Stomach (tissue), 9 donors: ENCODE data around the gene ICAM5. TPM values are rescaled to one million over a fixed set of nuclear protein-coding genes. Genes with fewer than 3 reads are reported as not detected.

Source experiments
- DNase-seq, 2 donors: peaks; one replicate each; pipeline versions ENCODE4 v3.0.0 to v3.0.0-alpha.2; 2013 to 2019
- H3K27ac ChIP-seq, 5 donors: fragments of 200-600 bp in 4 of 5; sonication (generic) in 4 of 5; one replicate each; pipeline ENCODE4 v1.5.1; 2013 to 2019; ENCODE audit warnings: mild to moderate bottlenecking in 1 of 5, moderate library complexity in 1 of 5
- H3K27me3 ChIP-seq, 3 donors: fragments of 200-600 bp; sonication (generic); one replicate each; pipeline ENCODE4 v1.5.1; 2017 to 2019; ENCODE audit warnings: mixed run types in 1 of 3
- H3K36me3 ChIP-seq, 4 donors: fragments of 200-600 bp; sonication (generic); 1 replicate in 3 of 4; 2 replicates in 1 of 4; pipeline ENCODE4 v1.5.1; 2016 to 2019
- H3K4me1 ChIP-seq, 4 donors: fragments of 200-600 bp; sonication (generic); one replicate each; pipeline ENCODE4 v1.5.1; 2016 to 2019
- H3K4me3 ChIP-seq, 4 donors: fragments of 200-600 bp; sonication (generic) in 3 of 4; one replicate each; pipeline ENCODE4 v1.5.1; 2016 to 2019; ENCODE audit warnings: mild to moderate bottlenecking in 1 of 4
- H3K9me3 ChIP-seq, 4 donors: fragments of 200-600 bp; sonication (generic); one replicate each; pipeline ENCODE4 v1.5.1; 2016 to 2019
- EP300 ChIP-seq: sonication (generic); formaldehyde crosslinking; IDR thresholded peaks from one replicate; pipeline ENCODE4 v1.6.1; 2017; ENCODE audit warnings: antibody characterized with exemption
- POLR2A ChIP-seq, 4 donors: fragments of 450-650 bp; IDR thresholded peaks; one replicate each; pipeline ENCODE4 v1.6.1; 2016; ENCODE audit warnings: antibody characterized with exemption in 4 of 4, control low read depth in 2 of 4, mild to moderate bottlenecking in 1 of 4, moderate library complexity in 1 of 4
- POLR2AphosphoS5 ChIP-seq, 3 donors: sonication (generic); formaldehyde crosslinking; IDR thresholded peaks; one replicate each; pipeline ENCODE4 v1.6.1; 2016; ENCODE audit warnings: antibody characterized with exemption in 3 of 3
- WGBS, 5 donors: extraction: QIAGEN DNeasy Blood & Tissue Kit in 3 of 5; methylation state at CpG; one replicate each; pipeline versions ENCODE4 v1.1.5 to v1.1.7; 2013 to 2018; 5-methylcytosine and 5-hydroxymethylcytosine counted together
- intact Hi-C: fragments of 100-400 bp; cut with DNase I; formaldehyde crosslinking; loops from one replicate; pipeline ENCODE4 v1.15.1; 2023; ENCODE audit warnings: low total_unique reads
- polyA plus RNA-seq, 3 donors: library from polyadenylated mRNA; stranded (reverse); fragments of 200-250 nt; gene quantifications; one replicate each; pipeline ENCODE4 v1.2.3, GENCODE V29; 2013
- total RNA-seq, 5 donors: library from RNA; depleted of rRNA; stranded (reverse); fragments of >200 nt; gene quantifications; one replicate each; pipeline versions ENCODE4 v1.1.0 to v1.2.3, GENCODE V29; 2014 to 2016
- TF ChIP-seq, protein P1 (sequence below), 7 experiments: fragments of 450-650 bp in 4 of 7; fragments of 200-600 bp in 3 of 7; sonication (generic) in 3 of 7; IDR thresholded peaks; one replicate each; pipeline ENCODE4 v1.5.1; 2016 to 2019; ENCODE audit warnings: antibody characterized with exemption in 7 of 7, control low read depth in 2 of 7, mild to moderate bottlenecking in 1 of 7
- donor health status: healthy with polysubstance abuse.
- donor health status: Bipolar disorder and iron deficiency.
- donor health status: healthy.

The ICAM5 gene
- total and polyA plus RNA-seq, 8 donors, result 0.12 to 0.50 (median 0.45) TPM; not detected in 5

DNA sequence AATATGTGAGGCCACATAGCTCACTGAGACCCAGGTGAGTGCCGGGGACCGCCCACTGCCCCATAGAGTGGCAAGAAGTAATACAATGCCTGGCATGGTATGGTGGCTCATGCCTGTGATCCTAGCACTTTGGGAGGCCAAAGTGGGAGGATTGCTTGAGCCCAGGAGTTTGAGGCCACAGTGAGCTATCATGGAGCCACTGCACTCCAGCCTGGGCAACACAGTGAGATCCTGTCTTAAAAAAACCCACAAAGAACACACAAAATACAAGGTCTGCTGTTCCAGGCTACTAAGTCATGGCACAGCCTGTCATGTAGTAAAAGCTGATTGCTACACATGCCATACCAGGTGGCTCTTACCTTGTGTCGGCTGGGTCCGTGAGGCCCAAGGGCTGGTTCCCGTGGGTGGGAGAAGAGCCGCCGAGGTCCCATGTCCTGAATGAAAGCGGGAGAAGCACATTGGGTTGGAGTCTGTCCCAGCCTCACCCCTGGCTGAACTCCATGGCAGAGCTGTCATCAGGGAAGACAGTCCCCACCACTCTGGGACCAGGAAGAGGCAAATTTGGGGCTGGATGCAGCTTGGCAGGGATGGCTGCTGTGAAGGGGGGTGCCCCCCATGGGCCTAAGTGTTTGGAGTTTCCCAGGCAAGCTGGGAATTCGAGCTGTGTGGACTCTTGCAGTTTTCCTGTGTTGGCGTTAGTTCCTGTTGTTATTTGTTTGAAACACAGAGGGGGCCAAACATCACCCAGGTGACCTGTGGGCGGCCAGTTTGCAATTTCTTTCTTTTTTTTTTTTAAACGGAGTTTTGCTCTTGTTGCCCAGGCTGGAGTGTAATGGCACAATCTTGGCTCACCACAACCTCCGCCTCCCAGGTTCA lies 29.3 kb downstream of the ICAM5 start:
- WGBS, 5 donors, result 83 to 94% (median 92%) methylated on average over 8 to 13 of the region's 13 CpGs
- Histone ChIP-seq H3K4me3 (no peak overlapping the region), H3K9me3 (no peaks in the 10 kb centered on the region), H3K36me3 (peaks cover 56 to 78% (median 76%) of the 10 kb centered on the region in 4 donors), H3K27me3 (no peaks in the 10 kb centered on the region), H3K4me1 (peaks cover 13 to 21% (median 15%) of the 10 kb centered on the region in 4 donors), H3K27ac (no peak overlapping the region)
- no peak for DNase-seq
- TF ChIP-seq, protein P1, sequence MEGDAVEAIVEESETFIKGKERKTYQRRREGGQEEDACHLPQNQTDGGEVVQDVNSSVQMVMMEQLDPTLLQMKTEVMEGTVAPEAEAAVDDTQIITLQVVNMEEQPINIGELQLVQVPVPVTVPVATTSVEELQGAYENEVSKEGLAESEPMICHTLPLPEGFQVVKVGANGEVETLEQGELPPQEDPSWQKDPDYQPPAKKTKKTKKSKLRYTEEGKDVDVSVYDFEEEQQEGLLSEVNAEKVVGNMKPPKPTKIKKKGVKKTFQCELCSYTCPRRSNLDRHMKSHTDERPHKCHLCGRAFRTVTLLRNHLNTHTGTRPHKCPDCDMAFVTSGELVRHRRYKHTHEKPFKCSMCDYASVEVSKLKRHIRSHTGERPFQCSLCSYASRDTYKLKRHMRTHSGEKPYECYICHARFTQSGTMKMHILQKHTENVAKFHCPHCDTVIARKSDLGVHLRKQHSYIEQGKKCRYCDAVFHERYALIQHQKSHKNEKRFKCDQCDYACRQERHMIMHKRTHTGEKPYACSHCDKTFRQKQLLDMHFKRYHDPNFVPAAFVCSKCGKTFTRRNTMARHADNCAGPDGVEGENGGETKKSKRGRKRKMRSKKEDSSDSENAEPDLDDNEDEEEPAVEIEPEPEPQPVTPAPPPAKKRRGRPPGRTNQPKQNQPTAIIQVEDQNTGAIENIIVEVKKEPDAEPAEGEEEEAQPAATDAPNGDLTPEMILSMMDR (IDR thresholded peaks at IDR 0.05), result no peak
- no peak for TF ChIP-seq EP300
- no peak for TF ChIP-seq POLR2A (IDR thresholded peaks at IDR 0.05)
- TF ChIP-seq POLR2AphosphoS5 (IDR thresholded peaks at IDR 0.05), result no peak
- intact Hi-C loops, result no loop called here

DNA sequence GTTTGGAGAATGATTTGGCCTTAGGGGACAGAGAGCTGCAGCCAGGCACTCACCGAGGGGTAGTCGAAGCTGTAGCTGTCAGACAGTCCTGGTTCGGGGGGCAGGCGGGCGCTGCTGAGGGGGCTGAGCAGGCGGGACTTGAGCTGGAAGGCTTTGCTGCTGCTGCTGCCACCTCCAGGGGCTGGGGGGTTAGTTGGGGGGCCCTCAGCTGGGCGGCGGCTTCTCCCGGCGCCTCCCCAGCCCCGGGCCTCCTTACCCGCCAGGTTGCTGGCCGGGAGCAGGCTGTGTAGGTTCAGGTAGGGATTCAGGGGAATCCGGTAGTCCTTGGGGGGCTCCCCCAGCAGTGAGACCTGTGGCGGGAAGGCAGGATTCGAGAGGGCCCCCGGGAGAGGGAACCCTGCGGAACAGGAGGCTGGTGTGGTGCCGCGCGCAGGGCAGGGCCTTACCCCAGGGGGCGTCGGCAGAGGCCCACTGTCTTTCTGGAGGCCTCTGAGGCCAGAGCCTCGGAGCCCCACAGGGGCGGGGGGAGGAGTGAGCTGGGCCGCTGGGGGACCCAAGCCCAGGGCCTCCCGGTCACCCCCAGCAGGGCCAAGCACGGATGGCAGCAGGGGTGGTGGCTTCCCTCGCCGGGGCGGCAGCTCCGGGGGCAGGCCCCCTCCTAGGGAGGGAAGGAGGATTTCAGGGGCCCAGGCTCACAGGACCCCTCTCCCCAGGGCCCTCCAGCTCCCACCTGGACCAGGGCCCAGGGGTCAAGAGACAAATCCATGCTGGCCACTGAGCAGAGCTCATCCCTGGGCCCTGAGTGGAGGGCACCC lies 31.1 kb downstream of the ICAM5 start:
- no peaks in the 10 kb centered on the region for H3K27me3 ChIP-seq
- intact Hi-C loops, result loop anchor here (10.0 kb wide), 1 partner anchor 54 kb away; no protein-coding TSS in a partner anchor
- WGBS, 5 donors, result 91 to 98% (median 93%) methylated on average over 20 to 32 of the region's 32 CpGs
- no peak overlapping the region for H3K27ac ChIP-seq
- no peak for TF ChIP-seq POLR2AphosphoS5 (IDR thresholded peaks at IDR 0.05)
- no peak overlapping the region for H3K4me3 ChIP-seq
- no peak for DNase-seq
- H3K4me1 ChIP-seq, result peaks cover 5 to 8% (median 7%) of the 10 kb centered on the region in 4 donors
- peaks cover 73 to 95% (median 93%) of the 10 kb centered on the region in 4 donors for H3K36me3 ChIP-seq
- no peaks in the 10 kb centered on the region for H3K9me3 ChIP-seq

DNA sequence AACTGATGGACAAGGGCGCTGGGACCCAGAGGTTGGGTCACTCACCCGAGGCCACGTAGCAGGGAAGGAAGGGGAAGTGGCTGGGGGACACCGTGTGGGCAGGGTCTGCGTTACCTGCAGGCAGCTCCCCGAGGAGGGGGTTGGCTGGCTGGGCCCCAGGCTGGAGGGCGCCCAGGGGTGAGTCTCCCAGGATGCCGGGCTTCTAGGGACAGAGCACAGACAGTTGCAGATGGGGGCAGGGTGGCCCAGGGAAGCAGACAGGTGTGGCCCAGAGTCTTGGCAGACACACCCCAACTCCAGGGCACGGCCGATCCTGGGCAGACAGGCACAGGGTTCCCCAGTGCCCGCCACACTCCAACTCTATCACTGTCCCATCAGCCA lies 31.7 kb downstream of the ICAM5 start:
- peaks cover 0 to 2% (median 1%) of the 10 kb centered on the region in 4 donors for H3K4me1 ChIP-seq
- no peak overlapping the region for H3K27ac ChIP-seq
- DNase-seq, result no peak
- intact Hi-C loops, result loop anchor here (10.0 kb wide), 1 partner anchor 53 kb away; no protein-coding TSS in a partner anchor
- H3K9me3 ChIP-seq, result no peaks in the 10 kb centered on the region
- no peaks in the 10 kb centered on the region for H3K27me3 ChIP-seq
- peaks cover 79 to 100% (median 99%) of the 10 kb centered on the region in 4 donors for H3K36me3 ChIP-seq
- H3K4me3 ChIP-seq, result no peak overlapping the region
- TF ChIP-seq POLR2AphosphoS5 (IDR thresholded peaks at IDR 0.05) (no peak), EP300 (no peak), POLR2A (IDR thresholded peaks at IDR 0.05) (no peak)
- TF ChIP-seq, protein P1 (IDR thresholded peaks at IDR 0.05), result no peak
- WGBS, 5 donors, result 78 to 85% (median 83%) methylated on average over 3 to 11 of the region's 11 CpGs

DNA sequence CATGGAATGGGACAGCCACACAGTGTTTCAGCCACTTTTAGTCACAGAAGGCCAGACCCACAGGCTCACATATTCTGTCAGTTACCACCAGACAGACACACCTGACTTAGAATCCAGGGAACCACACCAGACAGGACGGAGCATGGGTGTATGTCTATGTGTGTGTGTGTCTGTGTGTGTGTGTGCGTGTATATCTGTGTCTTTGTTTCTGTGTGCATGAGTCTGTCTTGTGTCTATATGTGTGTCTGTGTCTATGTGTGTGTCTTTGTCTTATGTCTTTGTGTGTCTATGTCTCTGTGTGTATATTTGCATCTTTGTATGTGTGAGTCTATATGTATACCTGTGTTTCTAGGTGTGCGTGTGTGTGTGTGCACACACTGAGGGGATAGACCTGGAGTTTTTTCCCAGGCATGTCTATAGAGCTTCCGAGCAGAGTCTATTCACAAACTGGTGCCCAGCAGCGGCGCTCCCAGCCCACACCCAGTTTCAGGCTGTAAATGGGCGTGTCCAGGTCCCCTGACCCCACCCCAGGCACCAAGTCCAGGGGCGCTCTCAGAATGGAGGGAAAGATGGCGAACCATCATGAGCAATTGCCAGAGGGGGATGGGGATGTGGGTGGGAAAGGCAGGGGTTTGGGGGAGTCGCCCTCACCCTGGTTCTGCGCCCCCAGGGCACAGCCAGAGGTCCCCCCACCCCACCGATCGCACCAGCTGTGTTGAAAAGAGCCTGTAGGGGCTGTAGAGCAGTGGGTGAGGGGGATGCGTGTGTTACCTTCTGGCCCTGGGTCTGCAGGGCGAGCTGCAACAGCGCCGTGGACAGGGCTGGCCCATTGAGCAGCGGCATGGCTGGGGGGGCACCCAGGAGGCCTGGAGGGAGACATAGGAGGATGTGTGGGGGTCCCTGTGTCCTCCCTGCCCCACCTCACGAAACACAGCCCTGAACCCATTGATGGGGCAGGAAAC lies 32.4 kb downstream of the ICAM5 start:
- intact Hi-C loops, result loop anchor here (10.0 kb wide), 1 partner anchor 53 kb away; no protein-coding TSS in a partner anchor
- peak in 1 of 2 donors; percentile 56 for DNase-seq
- H3K27me3 ChIP-seq, result no peaks in the 10 kb centered on the region
- no peak overlapping the region for H3K27ac ChIP-seq
- H3K4me1 ChIP-seq, result no peaks in the 10 kb centered on the region
- peaks cover 85 to 100% (median 100%) of the 10 kb centered on the region in 4 donors for H3K36me3 ChIP-seq
- H3K4me3 ChIP-seq, result no peak overlapping the region
- no peaks in the 10 kb centered on the region for H3K9me3 ChIP-seq
- TF ChIP-seq, protein P1 (IDR thresholded peaks at IDR 0.05), result no peak
- TF ChIP-seq POLR2A (IDR thresholded peaks at IDR 0.05) (no peak), POLR2AphosphoS5 (IDR thresholded peaks at IDR 0.05) (no peak), EP300 (no peak)
- 88 to 94% (median 91%) methylated on average over 16 to 19 of the region's 19 CpGs for WGBS, 5 donors
